ENCODE results near the gene REEP5. TPM values are rescaled to one million over a fixed set of nuclear protein-coding genes. Genes with fewer than 3 reads are reported as not detected.

REEP5 gene
- polyA plus RNA-seq, 1 of the 3 experiments (the other 2 are of a cell fraction) = 124 TPM

DNA sequence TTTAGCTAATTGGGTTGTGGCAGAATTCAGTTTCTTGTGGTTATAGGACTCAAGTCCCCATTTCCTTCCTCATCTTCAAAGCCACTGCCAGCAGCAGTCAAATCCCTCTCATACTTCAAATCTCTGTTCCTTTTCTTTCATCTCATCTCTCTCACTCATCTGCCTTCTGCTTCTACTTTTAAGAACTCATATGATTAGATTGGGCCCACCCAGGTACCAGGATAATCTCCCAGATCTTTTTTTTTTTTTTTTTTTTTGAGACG lies 8.0 kb upstream of the REEP5 start (continued):
- TF ChIP-seq, protein P1, sequence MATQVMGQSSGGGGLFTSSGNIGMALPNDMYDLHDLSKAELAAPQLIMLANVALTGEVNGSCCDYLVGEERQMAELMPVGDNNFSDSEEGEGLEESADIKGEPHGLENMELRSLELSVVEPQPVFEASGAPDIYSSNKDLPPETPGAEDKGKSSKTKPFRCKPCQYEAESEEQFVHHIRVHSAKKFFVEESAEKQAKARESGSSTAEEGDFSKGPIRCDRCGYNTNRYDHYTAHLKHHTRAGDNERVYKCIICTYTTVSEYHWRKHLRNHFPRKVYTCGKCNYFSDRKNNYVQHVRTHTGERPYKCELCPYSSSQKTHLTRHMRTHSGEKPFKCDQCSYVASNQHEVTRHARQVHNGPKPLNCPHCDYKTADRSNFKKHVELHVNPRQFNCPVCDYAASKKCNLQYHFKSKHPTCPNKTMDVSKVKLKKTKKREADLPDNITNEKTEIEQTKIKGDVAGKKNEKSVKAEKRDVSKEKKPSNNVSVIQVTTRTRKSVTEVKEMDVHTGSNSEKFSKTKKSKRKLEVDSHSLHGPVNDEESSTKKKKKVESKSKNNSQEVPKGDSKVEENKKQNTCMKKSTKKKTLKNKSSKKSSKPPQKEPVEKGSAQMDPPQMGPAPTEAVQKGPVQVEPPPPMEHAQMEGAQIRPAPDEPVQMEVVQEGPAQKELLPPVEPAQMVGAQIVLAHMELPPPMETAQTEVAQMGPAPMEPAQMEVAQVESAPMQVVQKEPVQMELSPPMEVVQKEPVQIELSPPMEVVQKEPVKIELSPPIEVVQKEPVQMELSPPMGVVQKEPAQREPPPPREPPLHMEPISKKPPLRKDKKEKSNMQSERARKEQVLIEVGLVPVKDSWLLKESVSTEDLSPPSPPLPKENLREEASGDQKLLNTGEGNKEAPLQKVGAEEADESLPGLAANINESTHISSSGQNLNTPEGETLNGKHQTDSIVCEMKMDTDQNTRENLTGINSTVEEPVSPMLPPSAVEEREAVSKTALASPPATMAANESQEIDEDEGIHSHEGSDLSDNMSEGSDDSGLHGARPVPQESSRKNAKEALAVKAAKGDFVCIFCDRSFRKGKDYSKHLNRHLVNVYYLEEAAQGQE (IDR thresholded peaks at IDR 0.05; ENCODE audit: low read depth, low read length) = no peak

DNA sequence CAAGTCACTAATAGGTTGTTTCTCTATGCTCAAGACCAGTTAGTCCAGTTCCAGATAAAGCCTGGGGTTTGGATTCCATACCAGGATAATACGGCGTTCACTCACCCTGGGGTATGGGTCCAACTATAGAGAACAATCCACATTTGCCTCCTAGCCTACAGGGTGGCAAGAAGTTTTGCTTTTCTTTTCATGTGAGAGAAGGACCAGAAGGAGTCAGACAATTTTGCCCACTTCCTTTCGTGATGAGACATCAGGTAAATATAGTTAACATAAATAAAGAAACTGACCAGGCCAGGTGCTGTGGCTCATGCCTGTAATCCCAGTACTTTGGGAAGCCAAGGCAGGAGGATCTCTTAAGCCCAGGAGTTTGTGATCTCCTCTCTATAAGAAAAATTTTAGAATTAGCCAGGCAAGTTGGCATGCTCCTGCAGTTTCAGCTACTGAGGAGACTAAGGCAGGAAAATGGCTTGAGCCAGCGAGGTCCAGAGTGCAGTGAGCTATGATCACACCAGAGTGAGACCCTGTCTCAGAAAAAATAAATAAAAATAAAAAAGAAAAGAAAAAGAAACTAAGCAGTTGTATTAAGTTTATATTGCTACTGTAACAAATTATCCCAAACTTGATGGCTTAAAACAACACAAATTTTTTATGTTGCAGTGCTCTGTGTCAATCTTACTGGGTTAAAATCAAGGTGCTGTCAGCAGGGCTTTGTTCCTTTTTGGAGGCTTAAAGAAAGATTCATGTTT lies 7.5 kb upstream of the REEP5 start:
- Histone ChIP-seq H3K27me3 (ENCODE audit: insufficient read depth) (no peaks in the 10 kb centered on the region), H3K9me2 (no peaks in the 10 kb centered on the region), H3F3A (replicated peaks; ENCODE audit: insufficient read depth) (no peaks in the 10 kb centered on the region), H4K20me1 (ENCODE audit: insufficient read depth) (no peaks in the 10 kb centered on the region), H3K9ac (no peak overlapping the region), H3K4me3 (ENCODE audit: low read depth in 2 of 2, low read length in 1 of 2) (no peak overlapping the region), H3K79me2 (ENCODE audit: insufficient read depth) (no peaks in the 10 kb centered on the region), H3K27ac (ENCODE audit: low read depth in 2 of 2, low read length in 1 of 2) (no peak overlapping the region), H3K4me1 (ENCODE audit: control insufficient read depth in 1 of 2, insufficient read depth in 2 of 2, low read depth in 1 of 2, low read length in 1 of 2) (peaks cover 0 to 2% of the 10 kb centered on the region in 2 experiments; a peak in 2 of 4 replicates), H3K9me3 (no peaks in the 10 kb centered on the region), H3K4me2 (no peak overlapping the region), H2AFZ (ENCODE audit: low read depth) (no peak overlapping the region; the same call in 1 of the 2 replicates), H3K36me3 (replicated peaks in 1 of 2; ENCODE audit: control insufficient read depth in 1 of 2, insufficient read depth in 2 of 2, low read length in 1 of 2) (no peaks in the 10 kb centered on the region)
- CTCF ChIA-PET = no interaction called here
- 94% methylated on average over 4 of the region's 4 CpGs for WGBS (ENCODE audit: low lambda C conversion rate)
- TF ChIP-seq RXRA (IDR thresholded peaks at IDR 0.05; ENCODE audit: borderline replicate concordance, low read depth) = no peak
- TF ChIP-seq GABPA (IDR thresholded peaks at IDR 0.05; ENCODE audit: low read depth) = no peak
- no peak for TF ChIP-seq CHD2 (IDR thresholded peaks at IDR 0.05; ENCODE audit: low read length, partially characterized antibody)
- no peak for TF ChIP-seq TEAD4 (IDR thresholded peaks at IDR 0.05; ENCODE audit: borderline replicate concordance, insufficient read depth)
- TF ChIP-seq ELF1 (IDR thresholded peaks at IDR 0.05) = no peak
- TF ChIP-seq RCOR1 (IDR thresholded peaks at IDR 0.05; ENCODE audit: low read length) = no peak
- TF ChIP-seq SMC3 (IDR thresholded peaks at IDR 0.05; ENCODE audit: low read depth, low read length) = no peak
- no peak for TF ChIP-seq EZH2phosphoT487 (IDR thresholded peaks at IDR 0.05; ENCODE audit: borderline replicate concordance, low read depth)
- TF ChIP-seq, protein P2, sequence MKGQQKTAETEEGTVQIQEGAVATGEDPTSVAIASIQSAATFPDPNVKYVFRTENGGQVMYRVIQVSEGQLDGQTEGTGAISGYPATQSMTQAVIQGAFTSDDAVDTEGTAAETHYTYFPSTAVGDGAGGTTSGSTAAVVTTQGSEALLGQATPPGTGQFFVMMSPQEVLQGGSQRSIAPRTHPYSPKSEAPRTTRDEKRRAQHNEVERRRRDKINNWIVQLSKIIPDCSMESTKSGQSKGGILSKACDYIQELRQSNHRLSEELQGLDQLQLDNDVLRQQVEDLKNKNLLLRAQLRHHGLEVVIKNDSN (IDR thresholded peaks at IDR 0.05; ENCODE audit: borderline replicate concordance, low read depth) = no peak
- TF ChIP-seq FOXM1 (IDR thresholded peaks at IDR 0.05; ENCODE audit: low read depth) = no peak
- TF ChIP-seq TCF12 (IDR thresholded peaks at IDR 0.05) = no peak
- TF ChIP-seq GATA2 (CRISPR knock-in tag; IDR thresholded peaks at IDR 0.05) = no peak
- TF ChIP-seq MEF2A (IDR thresholded peaks at IDR 0.05; ENCODE audit: borderline replicate concordance, low read depth) = no peak
- TF ChIP-seq SIN3A (IDR thresholded peaks at IDR 0.05; ENCODE audit: borderline replicate concordance, low read depth, low read length) = no peak
- TF ChIP-seq, protein P3, sequence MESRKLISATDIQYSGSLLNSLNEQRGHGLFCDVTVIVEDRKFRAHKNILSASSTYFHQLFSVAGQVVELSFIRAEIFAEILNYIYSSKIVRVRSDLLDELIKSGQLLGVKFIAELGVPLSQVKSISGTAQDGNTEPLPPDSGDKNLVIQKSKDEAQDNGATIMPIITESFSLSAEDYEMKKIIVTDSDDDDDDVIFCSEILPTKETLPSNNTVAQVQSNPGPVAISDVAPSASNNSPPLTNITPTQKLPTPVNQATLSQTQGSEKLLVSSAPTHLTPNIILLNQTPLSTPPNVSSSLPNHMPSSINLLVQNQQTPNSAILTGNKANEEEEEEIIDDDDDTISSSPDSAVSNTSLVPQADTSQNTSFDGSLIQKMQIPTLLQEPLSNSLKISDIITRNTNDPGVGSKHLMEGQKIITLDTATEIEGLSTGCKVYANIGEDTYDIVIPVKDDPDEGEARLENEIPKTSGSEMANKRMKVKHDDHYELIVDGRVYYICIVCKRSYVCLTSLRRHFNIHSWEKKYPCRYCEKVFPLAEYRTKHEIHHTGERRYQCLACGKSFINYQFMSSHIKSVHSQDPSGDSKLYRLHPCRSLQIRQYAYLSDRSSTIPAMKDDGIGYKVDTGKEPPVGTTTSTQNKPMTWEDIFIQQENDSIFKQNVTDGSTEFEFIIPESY (IDR thresholded peaks at IDR 0.05; ENCODE audit: borderline replicate concordance, low read depth) = no peak
- no peak for TF ChIP-seq RFX5 (IDR thresholded peaks at IDR 0.05; ENCODE audit: low read length)
- no peak for TF ChIP-seq FOXJ3 (CRISPR knock-in tag; IDR thresholded peaks at IDR 0.05)
- no peak for DNase-seq
- POLR2A ChIA-PET = no interaction called here

Data from SK-N-SH (cell line).